Measurements from ENCODE around the gene LETM1. TPM values are rescaled to one million over a fixed set of nuclear protein-coding genes. Genes with fewer than 3 reads are reported as not detected.
A peak's percentile ranks its signal among the peaks of the same experiment; 100 is the strongest.

Gene LETM1
- total and polyA plus RNA-seq, 2 of the 13 experiments (the other 11 are each of a cell fraction or from before 2014, with no cell fraction given): 9.7 to 41.6 TPM

DNA sequence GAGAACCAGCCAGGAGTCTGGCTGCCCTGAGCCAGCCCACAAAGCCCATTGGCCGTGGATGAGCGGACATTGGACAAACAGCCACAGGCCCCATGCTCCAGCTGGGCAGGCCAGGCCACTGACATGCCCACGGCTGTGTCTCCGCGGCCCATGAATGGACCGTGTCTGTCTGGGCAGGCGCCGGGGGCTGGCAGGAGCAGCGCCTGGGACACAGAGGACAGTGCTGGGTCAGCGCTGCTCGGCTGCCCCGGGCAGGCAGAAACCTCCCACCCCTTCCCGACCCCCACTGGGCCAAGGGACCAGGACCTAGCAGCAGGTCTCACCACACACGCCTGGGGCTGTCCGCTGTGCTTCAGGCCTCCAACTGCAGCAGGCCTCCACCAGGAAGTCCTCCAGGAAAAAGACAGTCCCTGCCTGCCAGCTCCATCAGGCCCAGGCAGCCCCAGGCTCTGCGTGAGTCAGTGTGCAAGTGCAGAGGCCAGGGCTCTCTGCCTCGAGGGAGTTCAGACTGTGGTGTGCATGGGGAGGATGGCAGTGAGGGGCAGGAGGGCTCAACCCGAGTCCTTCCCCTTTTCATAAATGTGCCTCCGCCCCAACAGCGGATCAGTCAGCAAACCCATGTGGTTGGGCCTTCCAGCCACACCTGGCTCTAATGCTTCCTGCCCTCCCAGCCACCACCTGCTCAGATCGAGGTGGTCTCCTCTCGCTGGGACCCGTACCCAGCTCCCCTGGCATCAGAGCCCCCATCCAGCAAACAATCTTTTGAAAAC, 80.0 kb downstream of the LETM1 start (continued):
- TF ChIP-seq, protein P1, sequence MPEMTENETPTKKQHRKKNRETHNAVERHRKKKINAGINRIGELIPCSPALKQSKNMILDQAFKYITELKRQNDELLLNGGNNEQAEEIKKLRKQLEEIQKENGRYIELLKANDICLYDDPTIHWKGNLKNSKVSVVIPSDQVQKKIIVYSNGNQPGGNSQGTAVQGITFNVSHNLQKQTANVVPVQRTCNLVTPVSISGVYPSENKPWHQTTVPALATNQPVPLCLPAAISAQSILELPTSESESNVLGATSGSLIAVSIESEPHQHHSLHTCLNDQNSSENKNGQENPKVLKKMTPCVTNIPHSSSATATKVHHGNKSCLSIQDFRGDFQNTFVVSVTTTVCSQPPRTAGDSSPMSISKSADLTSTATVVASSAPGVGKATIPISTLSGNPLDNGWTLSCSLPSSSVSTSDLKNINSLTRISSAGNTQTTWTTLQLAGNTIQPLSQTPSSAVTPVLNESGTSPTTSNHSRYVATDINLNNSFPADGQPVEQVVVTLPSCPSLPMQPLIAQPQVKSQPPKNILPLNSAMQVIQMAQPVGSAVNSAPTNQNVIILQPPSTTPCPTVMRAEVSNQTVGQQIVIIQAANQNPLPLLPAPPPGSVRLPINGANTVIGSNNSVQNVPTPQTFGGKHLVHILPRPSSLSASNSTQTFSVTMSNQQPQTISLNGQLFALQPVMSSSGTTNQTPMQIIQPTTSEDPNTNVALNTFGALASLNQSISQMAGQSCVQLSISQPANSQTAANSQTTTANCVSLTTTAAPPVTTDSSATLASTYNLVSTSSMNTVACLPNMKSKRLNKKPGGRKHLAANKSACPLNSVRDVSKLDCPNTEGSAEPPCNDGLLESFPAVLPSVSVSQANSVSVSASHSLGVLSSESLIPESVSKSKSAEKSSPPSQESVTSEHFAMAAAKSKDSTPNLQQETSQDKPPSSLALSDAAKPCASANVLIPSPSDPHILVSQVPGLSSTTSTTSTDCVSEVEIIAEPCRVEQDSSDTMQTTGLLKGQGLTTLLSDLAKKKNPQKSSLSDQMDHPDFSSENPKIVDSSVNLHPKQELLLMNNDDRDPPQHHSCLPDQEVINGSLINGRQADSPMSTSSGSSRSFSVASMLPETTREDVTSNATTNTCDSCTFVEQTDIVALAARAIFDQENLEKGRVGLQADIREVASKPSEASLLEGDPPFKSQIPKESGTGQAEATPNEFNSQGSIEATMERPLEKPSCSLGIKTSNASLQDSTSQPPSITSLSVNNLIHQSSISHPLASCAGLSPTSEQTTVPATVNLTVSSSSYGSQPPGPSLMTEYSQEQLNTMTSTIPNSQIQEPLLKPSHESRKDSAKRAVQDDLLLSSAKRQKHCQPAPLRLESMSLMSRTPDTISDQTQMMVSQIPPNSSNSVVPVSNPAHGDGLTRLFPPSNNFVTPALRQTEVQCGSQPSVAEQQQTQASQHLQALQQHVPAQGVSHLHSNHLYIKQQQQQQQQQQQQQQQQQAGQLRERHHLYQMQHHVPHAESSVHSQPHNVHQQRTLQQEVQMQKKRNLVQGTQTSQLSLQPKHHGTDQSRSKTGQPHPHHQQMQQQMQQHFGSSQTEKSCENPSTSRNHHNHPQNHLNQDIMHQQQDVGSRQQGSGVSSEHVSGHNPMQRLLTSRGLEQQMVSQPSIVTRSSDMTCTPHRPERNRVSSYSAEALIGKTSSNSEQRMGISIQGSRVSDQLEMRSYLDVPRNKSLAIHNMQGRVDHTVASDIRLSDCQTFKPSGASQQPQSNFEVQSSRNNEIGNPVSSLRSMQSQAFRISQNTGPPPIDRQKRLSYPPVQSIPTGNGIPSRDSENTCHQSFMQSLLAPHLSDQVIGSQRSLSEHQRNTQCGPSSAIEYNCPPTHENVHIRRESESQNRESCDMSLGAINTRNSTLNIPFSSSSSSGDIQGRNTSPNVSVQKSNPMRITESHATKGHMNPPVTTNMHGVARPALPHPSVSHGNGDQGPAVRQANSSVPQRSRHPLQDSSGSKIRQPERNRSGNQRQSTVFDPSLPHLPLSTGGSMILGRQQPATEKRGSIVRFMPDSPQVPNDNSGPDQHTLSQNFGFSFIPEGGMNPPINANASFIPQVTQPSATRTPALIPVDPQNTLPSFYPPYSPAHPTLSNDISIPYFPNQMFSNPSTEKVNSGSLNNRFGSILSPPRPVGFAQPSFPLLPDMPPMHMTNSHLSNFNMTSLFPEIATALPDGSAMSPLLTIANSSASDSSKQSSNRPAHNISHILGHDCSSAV (CRISPR knock-in tag; IDR thresholded peaks at IDR 0.05; ENCODE audit: borderline replicate concordance): no peak
- TF ChIP-seq JARID2 (CRISPR knock-in tag; IDR thresholded peaks at IDR 0.05; ENCODE audit: insufficient replicate concordance) (no peak), RFXAP (CRISPR knock-in tag; IDR thresholded peaks at IDR 0.05; ENCODE audit: borderline replicate concordance) (peak; percentile 61; the same call in 1 of the 2 replicates)
